ENCODE data around the gene TOPORS.
"Not testable (repeated sequence)": the region's sequence is repeated elsewhere in the genome, so short reads cannot be mapped to it uniquely, and the experiment has no call there.

TOPORS gene

DNA sequence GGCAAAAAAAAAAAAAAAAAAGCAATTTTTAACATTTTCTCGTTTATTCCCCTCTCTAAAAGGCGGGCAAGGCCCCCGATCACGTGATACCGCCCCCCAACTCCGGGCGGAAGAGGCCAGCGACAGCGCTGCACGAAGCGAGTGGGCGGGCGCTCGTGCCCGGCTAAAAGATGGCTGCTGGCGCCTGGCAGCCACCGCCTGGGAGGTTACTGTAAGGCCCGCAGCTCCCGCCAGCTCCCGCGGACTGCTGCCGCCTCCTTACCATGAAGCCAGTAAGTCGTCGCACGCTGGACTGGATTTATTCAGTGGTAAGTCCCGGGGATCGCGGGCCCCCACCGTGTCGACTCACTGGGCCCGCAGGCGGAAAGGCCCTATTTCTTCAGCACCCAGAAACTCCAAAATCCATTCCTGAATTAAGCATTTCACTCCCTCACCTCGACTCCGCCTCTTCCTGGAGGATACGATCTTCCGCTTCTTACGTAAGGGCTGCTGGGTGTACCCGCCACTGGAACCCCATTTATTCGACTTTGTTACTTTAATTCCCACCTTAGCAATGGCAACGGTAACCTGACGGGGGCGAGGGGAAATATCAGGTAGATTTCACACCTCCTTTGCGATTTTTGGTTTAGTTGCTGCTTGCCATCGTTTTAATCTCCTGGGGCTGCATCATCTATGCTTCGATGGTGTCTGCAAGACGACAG, at the start of gene TOPORS, which contains the start of gene SMIM27:
TOPORS (minus strand) TSS at position 415 of the 701 bp plus-strand sequence; CDS start at position 265, 150 bp downstream.
SMIM27 (plus strand) TSS at position 156 of the 701 bp plus-strand sequence; CDS start at position 264, 108 bp downstream.
- TF ChIP-seq, protein P1, sequence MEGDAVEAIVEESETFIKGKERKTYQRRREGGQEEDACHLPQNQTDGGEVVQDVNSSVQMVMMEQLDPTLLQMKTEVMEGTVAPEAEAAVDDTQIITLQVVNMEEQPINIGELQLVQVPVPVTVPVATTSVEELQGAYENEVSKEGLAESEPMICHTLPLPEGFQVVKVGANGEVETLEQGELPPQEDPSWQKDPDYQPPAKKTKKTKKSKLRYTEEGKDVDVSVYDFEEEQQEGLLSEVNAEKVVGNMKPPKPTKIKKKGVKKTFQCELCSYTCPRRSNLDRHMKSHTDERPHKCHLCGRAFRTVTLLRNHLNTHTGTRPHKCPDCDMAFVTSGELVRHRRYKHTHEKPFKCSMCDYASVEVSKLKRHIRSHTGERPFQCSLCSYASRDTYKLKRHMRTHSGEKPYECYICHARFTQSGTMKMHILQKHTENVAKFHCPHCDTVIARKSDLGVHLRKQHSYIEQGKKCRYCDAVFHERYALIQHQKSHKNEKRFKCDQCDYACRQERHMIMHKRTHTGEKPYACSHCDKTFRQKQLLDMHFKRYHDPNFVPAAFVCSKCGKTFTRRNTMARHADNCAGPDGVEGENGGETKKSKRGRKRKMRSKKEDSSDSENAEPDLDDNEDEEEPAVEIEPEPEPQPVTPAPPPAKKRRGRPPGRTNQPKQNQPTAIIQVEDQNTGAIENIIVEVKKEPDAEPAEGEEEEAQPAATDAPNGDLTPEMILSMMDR (IDR thresholded peaks at IDR 0.05; ENCODE audit: low read length), result peak; percentile 28
- TF ChIP-seq EZH2phosphoT487 (IDR thresholded peaks at IDR 0.05; ENCODE audit: low read length), result no peak
- Histone ChIP-seq H3K9me2 (replicated peaks; ENCODE audit: insufficient read depth, low read length) (no peaks in the 10 kb centered on the region), H3K27me3 (replicated peaks; ENCODE audit: insufficient read depth, low read length) (no peaks in the 10 kb centered on the region), H3F3A (ENCODE audit: insufficient read depth, low read length) (peaks cover 18% of the 10 kb centered on the region), H3K9me3 (replicated peaks; ENCODE audit: insufficient read depth, low read length) (no peaks in the 10 kb centered on the region), H3K36me3 (replicated peaks; ENCODE audit: insufficient read depth, low read length) (no peaks in the 10 kb centered on the region), H3K4me3 (ENCODE audit: low read length) (peak within 1 kb of the TSS; percentile 77), H3K4me2 (ENCODE audit: low read depth, low read length) (peak within 1 kb of the TSS; percentile 93), H2AFZ (ENCODE audit: low read length) (peak within 1 kb of the TSS; percentile 56), H4K20me1 (ENCODE audit: insufficient read depth, low read length) (0 out of 2 replicates have a peak, but pooled peaks cover 2% of the 10 kb centered on the region), H3K27ac (ENCODE audit: low read length) (peak within 1 kb of the TSS; percentile 80), H3K79me2 (ENCODE audit: low read length) (peaks cover 72% of the 10 kb centered on the region), H3K9ac (ENCODE audit: low read length) (peak within 1 kb of the TSS; percentile 82), H3K4me1 (ENCODE audit: low read length) (peaks cover 17% of the 10 kb centered on the region)
- peak; percentile 91 for DNase-seq

GRCh38 chr9:32599021-32599420, 46.6 kb upstream of the TOPORS start:
- 0 out of 2 replicates have a peak, but pooled peaks cover 11% of the 10 kb centered on the region for H3K4me1 ChIP-seq (ENCODE audit: low read length)
- not testable (repeated sequence) for H3K27ac ChIP-seq (ENCODE audit: low read length); H3K4me2 ChIP-seq (ENCODE audit: low read depth, low read length); H3F3A ChIP-seq (ENCODE audit: insufficient read depth, low read length); H3K27me3 ChIP-seq (replicated peaks; ENCODE audit: insufficient read depth, low read length); H3K9me2 ChIP-seq (replicated peaks; ENCODE audit: insufficient read depth, low read length); H3K4me3 ChIP-seq (ENCODE audit: low read length); H3K9ac ChIP-seq (ENCODE audit: low read length); DNase-seq; H3K79me2 ChIP-seq (ENCODE audit: low read length); H3K9me3 ChIP-seq (replicated peaks; ENCODE audit: insufficient read depth, low read length); H4K20me1 ChIP-seq (ENCODE audit: insufficient read depth, low read length); H3K36me3 ChIP-seq (replicated peaks; ENCODE audit: insufficient read depth, low read length); H2AFZ ChIP-seq (ENCODE audit: low read length)

GRCh38 chr9:32596936-32597335, 44.5 kb upstream of the TOPORS start:
- DNase-seq, result no peak
- Histone ChIP-seq H3K27me3 (replicated peaks; ENCODE audit: insufficient read depth, low read length) (no peaks in the 10 kb centered on the region), H3K79me2 (ENCODE audit: low read length) (no peaks in the 10 kb centered on the region), H3K9ac (ENCODE audit: low read length) (no peak overlapping the region), H3K4me2 (ENCODE audit: low read depth, low read length) (no peak overlapping the region), H3K9me3 (replicated peaks; ENCODE audit: insufficient read depth, low read length) (no peaks in the 10 kb centered on the region), H4K20me1 (ENCODE audit: insufficient read depth, low read length) (no peaks in the 10 kb centered on the region), H2AFZ (ENCODE audit: low read length) (no peak overlapping the region), H3K36me3 (replicated peaks; ENCODE audit: insufficient read depth, low read length) (no peaks in the 10 kb centered on the region), H3F3A (ENCODE audit: insufficient read depth, low read length) (no peaks in the 10 kb centered on the region), H3K27ac (ENCODE audit: low read length) (no peak overlapping the region), H3K4me1 (ENCODE audit: low read length) (no peaks in the 10 kb centered on the region), H3K9me2 (replicated peaks; ENCODE audit: insufficient read depth, low read length) (no peaks in the 10 kb centered on the region), H3K4me3 (ENCODE audit: low read length) (no peak overlapping the region)
- TF ChIP-seq EZH2 (optimal IDR thresholded peaks at IDR 0.05; ENCODE audit: low read depth, low read length) (no peak), EZH2phosphoT487 (IDR thresholded peaks at IDR 0.05; ENCODE audit: low read length) (no peak)
- TF ChIP-seq, protein P1 (IDR thresholded peaks at IDR 0.05; ENCODE audit: low read length), result no peak

All from MM.1S (cell line).